Thoracic aorta (tissue), 2 donors: ENCODE data around the gene NIT1. TPM values are rescaled to one million over a fixed set of nuclear protein-coding genes. Genes with fewer than 3 reads are reported as not detected.

Experiments
- ATAC-seq: fragments of 150-250 bp; one replicate; pipeline ENCODE4 v1.8.0; 2017; ENCODE audit warnings: low read depth; ENCODE audit not compliant: insufficient number of reproducible peaks, low FRiP score
- DNase-seq: peaks from one replicate; pipeline ENCODE4 v3.0.0-alpha.2; 2020; ENCODE audit warnings: low spot score
- H3K27ac ChIP-seq, 2 donors: fragments of 200-600 bp; sonication (generic); 1 replicate in 1 of 2; 2 replicates in 1 of 2; pipeline ENCODE4 v1.5.1; 2016; ENCODE audit warnings: mild to moderate bottlenecking in 2 of 2, moderate library complexity in 2 of 2
- H3K27me3 ChIP-seq: fragments of 200-600 bp; sonication (generic); replicated peaks from 2 replicates; pipeline ENCODE4 v1.6.0; 2016; ENCODE audit warnings: mild to moderate bottlenecking; ENCODE audit not compliant: insufficient read depth
- H3K36me3 ChIP-seq: fragments of 200-600 bp; sonication (generic); one replicate; pipeline ENCODE4 v1.5.1; 2016
- H3K4me1 ChIP-seq, 2 donors: fragments of 200-600 bp; sonication (generic); 1 replicate in 1 of 2; 2 replicates in 1 of 2; pipeline versions ENCODE4 v1.5.1 to v1.6.0; 2016; ENCODE audit warnings: low read depth in 2 of 2, mild to moderate bottlenecking in 1 of 2; ENCODE audit not compliant: control insufficient read depth in 1 of 2
- H3K4me3 ChIP-seq: fragments of 200-600 bp; sonication (generic); 2 replicates; pipeline ENCODE4 v1.5.1; 2016; ENCODE audit warnings: mild to moderate bottlenecking
- H3K9me3 ChIP-seq: fragments of 200-600 bp; sonication (generic); 2 replicates; pipeline ENCODE4 v1.5.1; 2016
- total RNA-seq, 2 donors: library from RNA; depleted of rRNA; stranded (reverse); fragments of >200 nt; gene quantifications; one replicate each; pipeline versions ENCODE4 v1.1.0 to v1.2.3, GENCODE V29; 2016
- TF ChIP-seq, protein P1 (sequence below): fragments of 200-600 bp; sonication (generic); IDR thresholded peaks from one replicate; pipeline ENCODE4 v1.5.1; 2019; ENCODE audit warnings: antibody characterized with exemption

The NIT1 gene
- total RNA-seq, 2 donors from 2014 or later, result 25.3 to 42.1 TPM

DNA sequence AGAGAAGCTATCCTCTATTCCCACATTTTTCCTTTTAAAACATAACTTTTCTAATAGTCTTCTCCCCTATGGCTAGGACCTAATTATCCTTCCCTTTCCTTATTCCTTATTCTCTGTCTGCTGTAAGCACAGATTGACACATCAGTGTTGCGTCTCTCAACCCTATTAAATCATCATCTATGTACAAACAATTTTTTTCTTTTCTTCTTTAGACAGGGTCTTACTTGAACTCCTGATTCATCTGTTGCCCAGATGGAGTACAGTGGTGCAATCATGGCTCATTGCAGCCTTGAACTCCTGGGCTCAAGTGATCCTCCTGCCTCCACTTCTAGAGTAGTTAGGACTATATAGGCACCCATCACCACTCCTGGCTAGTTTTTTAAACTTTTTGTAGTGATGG, 11.5 kb upstream of the NIT1 start:
- Histone ChIP-seq H3K9me3 (no peaks in the 10 kb centered on the region), H3K4me3 (no peak overlapping the region), H3K36me3 (no peaks in the 10 kb centered on the region), H3K4me1 (no peaks in the 10 kb centered on the region), H3K27me3 (no peaks in the 10 kb centered on the region), H3K27ac (no peak overlapping the region)
- ATAC-seq (no peak), DNase-seq (no peak)
- TF ChIP-seq, protein P1, sequence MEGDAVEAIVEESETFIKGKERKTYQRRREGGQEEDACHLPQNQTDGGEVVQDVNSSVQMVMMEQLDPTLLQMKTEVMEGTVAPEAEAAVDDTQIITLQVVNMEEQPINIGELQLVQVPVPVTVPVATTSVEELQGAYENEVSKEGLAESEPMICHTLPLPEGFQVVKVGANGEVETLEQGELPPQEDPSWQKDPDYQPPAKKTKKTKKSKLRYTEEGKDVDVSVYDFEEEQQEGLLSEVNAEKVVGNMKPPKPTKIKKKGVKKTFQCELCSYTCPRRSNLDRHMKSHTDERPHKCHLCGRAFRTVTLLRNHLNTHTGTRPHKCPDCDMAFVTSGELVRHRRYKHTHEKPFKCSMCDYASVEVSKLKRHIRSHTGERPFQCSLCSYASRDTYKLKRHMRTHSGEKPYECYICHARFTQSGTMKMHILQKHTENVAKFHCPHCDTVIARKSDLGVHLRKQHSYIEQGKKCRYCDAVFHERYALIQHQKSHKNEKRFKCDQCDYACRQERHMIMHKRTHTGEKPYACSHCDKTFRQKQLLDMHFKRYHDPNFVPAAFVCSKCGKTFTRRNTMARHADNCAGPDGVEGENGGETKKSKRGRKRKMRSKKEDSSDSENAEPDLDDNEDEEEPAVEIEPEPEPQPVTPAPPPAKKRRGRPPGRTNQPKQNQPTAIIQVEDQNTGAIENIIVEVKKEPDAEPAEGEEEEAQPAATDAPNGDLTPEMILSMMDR, result no peak

DNA sequence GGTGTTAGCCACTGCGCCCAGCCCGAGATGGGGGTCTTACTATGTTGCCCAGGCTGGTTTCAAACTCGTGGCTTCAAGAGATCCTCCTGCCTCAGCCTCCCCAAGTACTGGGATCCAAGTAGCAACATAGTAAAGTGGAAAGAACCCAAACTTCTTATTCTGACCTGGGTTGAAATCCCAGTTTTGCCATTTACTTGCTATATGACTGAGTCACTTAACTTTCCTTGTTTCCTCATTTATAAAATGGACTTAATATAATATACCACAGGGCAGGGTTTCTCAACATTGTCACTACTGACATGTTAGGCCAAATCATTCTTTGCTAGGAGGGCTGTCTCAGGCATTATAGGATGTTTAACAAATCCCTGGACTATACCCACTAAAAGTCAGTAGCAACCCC, 6.8 kb upstream of the NIT1 start:
- no peaks in the 10 kb centered on the region for H3K9me3 ChIP-seq
- H3K36me3 ChIP-seq, result no peaks in the 10 kb centered on the region
- H3K4me1 ChIP-seq, result peaks cover 12 to 18% of the 10 kb centered on the region in 2 donors
- TF ChIP-seq, protein P1, result no peak
- ATAC-seq (no peak), DNase-seq (no peak)
- H3K27me3 ChIP-seq, result no peaks in the 10 kb centered on the region
- H3K27ac ChIP-seq, result no peak overlapping the region
- no peak overlapping the region for H3K4me3 ChIP-seq

DNA sequence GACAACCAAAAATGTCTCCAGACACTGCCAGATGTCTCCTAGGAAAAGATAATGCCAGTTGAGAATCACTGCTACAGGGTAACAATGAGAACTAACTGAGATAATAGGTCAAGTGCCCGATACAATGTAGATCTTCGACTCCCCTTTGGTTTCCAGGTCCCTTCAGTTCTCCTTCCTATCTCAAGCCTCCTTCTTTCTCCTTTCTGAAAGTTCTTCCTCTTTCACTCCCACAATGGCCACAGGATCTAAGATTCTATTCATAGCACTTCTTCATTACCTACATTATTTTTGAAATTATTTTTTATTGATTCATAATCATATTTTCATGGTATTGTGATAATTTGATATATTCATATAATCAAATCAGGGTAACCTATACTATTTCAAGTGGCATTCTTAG, 6.4 kb upstream of the NIT1 start:
- ATAC-seq (no peak), DNase-seq (no peak)
- no peaks in the 10 kb centered on the region for H3K9me3 ChIP-seq
- H3K4me3 ChIP-seq, result no peak overlapping the region
- H3K27me3 ChIP-seq, result no peaks in the 10 kb centered on the region
- TF ChIP-seq, protein P1, result no peak
- no peaks in the 10 kb centered on the region for H3K36me3 ChIP-seq
- H3K4me1 ChIP-seq, result peaks cover 16 to 22% of the 10 kb centered on the region in 2 donors
- H3K27ac ChIP-seq, result no peak overlapping the region

DNA sequence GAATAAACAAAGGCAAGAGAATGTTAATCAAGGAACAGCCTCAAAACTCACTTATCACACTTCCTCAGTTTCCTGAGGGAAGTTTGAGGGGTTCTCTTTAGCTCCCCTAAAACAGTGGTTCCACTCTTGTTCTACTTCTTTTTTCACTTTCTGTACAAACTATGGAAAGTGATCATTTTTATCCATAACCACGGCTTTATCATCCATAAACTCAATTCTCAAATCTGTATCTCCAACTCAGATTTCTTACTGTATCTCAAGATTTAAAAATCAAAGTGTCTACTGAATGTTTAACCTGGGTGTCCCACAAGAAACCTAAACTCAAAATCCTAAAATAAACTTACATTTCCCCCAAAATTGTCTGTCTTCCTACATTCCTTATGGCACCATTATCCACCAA, 4.0 kb upstream of the NIT1 start:
- TF ChIP-seq, protein P1, result no peak
- Histone ChIP-seq H3K36me3 (no peaks in the 10 kb centered on the region), H3K4me1 (peaks cover 25 to 36% of the 10 kb centered on the region in 2 donors), H3K4me3 (no peak overlapping the region), H3K27ac (no peak overlapping the region), H3K9me3 (no peaks in the 10 kb centered on the region), H3K27me3 (no peaks in the 10 kb centered on the region)
- DNase-seq (no peak), ATAC-seq (no peak)

GRCh38 chr1:161114556-161114955, 3.3 kb upstream of the NIT1 start:
- no peak for ATAC-seq
- Histone ChIP-seq H3K4me1 (peaks cover 28 to 42% of the 10 kb centered on the region in 2 donors), H3K27me3 (no peaks in the 10 kb centered on the region), H3K9me3 (no peaks in the 10 kb centered on the region), H3K27ac (no peak overlapping the region), H3K36me3 (no peaks in the 10 kb centered on the region), H3K4me3 (no peak overlapping the region)
- DNase-seq, result no peak
- TF ChIP-seq, protein P1, result no peak
